Lung (tissue), 12 donors: ENCODE results near the gene HMCN2. TPM values are rescaled to one million over a fixed set of nuclear protein-coding genes. Genes with fewer than 3 reads are reported as not detected.

Source experiments
- ATAC-seq: fragments of 200-7000 bp; cut with Tn5 transposase; one replicate; pipeline ENCODE4 v1.9.1; 2020; ENCODE audit warnings: moderate number of reproducible peaks; ENCODE audit not compliant: insufficient read depth, low FRiP score
- DNase-seq, 3 donors: peaks; one replicate each; pipeline ENCODE4 v3.0.0-alpha.2; 2013 to 2017
- H3K27ac ChIP-seq, 2 donors: one replicate each; pipeline ENCODE4 v1.5.1; 2013; ENCODE audit warnings: mild to moderate bottlenecking in 2 of 2, moderate library complexity in 2 of 2, control low read depth in 1 of 2, inconsistent platforms in 1 of 2, low read depth in 1 of 2, low read length in 1 of 2
- H3K27me3 ChIP-seq, 3 donors: one replicate each; pipeline ENCODE4 v1.5.1; 2013; ENCODE audit warnings: low read length in 2 of 3; ENCODE audit not compliant: control insufficient read depth in 3 of 3, insufficient read depth in 3 of 3
- H3K36me3 ChIP-seq, 4 donors: one replicate each; pipeline ENCODE4 v1.5.1; 2013; ENCODE audit warnings: low read length in 4 of 4, mild to moderate bottlenecking in 1 of 4, moderate library complexity in 1 of 4; ENCODE audit not compliant: control insufficient read depth in 4 of 4, insufficient read depth in 4 of 4
- H3K4me1 ChIP-seq, 5 donors: one replicate each; pipeline ENCODE4 v1.5.1; 2013; ENCODE audit warnings: low read length in 5 of 5, mild to moderate bottlenecking in 2 of 5, moderate library complexity in 1 of 5; ENCODE audit not compliant: control insufficient read depth in 5 of 5, insufficient read depth in 5 of 5
- H3K4me3 ChIP-seq: one replicate; pipeline ENCODE4 v1.5.1; 2013; ENCODE audit warnings: mild to moderate bottlenecking, control low read depth, moderate library complexity
- H3K9ac ChIP-seq, 2 donors: one replicate each; pipeline ENCODE4 v1.5.1; 2013; ENCODE audit warnings: low read length in 2 of 2, control low read depth in 1 of 2; ENCODE audit not compliant: insufficient read depth in 1 of 2
- H3K9me3 ChIP-seq, 4 donors: one replicate each; pipeline ENCODE4 v1.5.1; 2013; ENCODE audit warnings: low read length in 3 of 4, mild to moderate bottlenecking in 1 of 4, moderate library complexity in 1 of 4; ENCODE audit not compliant: control insufficient read depth in 4 of 4, insufficient read depth in 3 of 4
- CTCF ChIP-seq: IDR thresholded peaks from 2 replicates; pipeline ENCODE4 v1.5.1; 2012; ENCODE audit warnings: mild to moderate bottlenecking; ENCODE audit errors: control extremely low read depth, extremely low read depth
- WGBS, 2 donors: extraction: QIAGEN DNeasy Blood & Tissue Kit; methylation state at CpG; one replicate each; pipeline ENCODE4 v1.1.7; 2013; 5-methylcytosine and 5-hydroxymethylcytosine counted together
- polyA plus RNA-seq, 2 donors: library from polyadenylated mRNA; stranded (reverse); fragments of 200-250 nt; gene quantifications; one replicate each; pipeline ENCODE4 v1.2.1, GENCODE V29; 2013
- total RNA-seq, 2 donors: library from RNA; depleted of rRNA in 1 of 2; stranded (reverse); fragments of >200 nt in 1 of 2; gene quantifications; one replicate each; pipeline ENCODE4 v1.2.1, GENCODE V29; 2014 to 2021
- donor health status: control.
- donor health status: control.
- donor health status: Bipolar disorder and iron deficiency.
- donor health status: healthy.
- donor health status: DM: yes; HTN: yes; CAD: no.

HMCN2 gene
- total and polyA plus RNA-seq, 4 donors = 2.1 to 5.2 (median 3.7) TPM

GRCh38 chr9:130226112-130226511 is 39.4 kb upstream of the HMCN2 start:
- no peak overlapping the region for H3K27ac ChIP-seq
- H3K4me1 ChIP-seq = no peaks in the 10 kb centered on the region
- peaks cover 2 to 10% (median 4%) of the 10 kb centered on the region in 4 donors for H3K9me3 ChIP-seq
- TF ChIP-seq CTCF = no peak
- DNase-seq (no peak), ATAC-seq (no peak)
- peaks cover 0 to 21% (median 5%) of the 10 kb centered on the region in 4 donors for H3K36me3 ChIP-seq
- H3K9ac ChIP-seq = no peak overlapping the region
- WGBS, 2 donors = 95% methylated on average over 12 of the region's 12 CpGs
- H3K27me3 ChIP-seq = no peaks in the 10 kb centered on the region
- no peak overlapping the region for H3K4me3 ChIP-seq

- DNase-seq (no peak), ATAC-seq (no peak)
- H3K9me3 ChIP-seq = peaks cover 2 to 10% (median 4%) of the 10 kb centered on the region in 4 donors
- 95 to 97% methylated on average over 3 of the region's 3 CpGs for WGBS, 2 donors
- no peaks in the 10 kb centered on the region for H3K27me3 ChIP-seq
- no peak for TF ChIP-seq CTCF
- no peaks in the 10 kb centered on the region for H3K4me1 ChIP-seq
- H3K9ac ChIP-seq = no peak overlapping the region
- H3K4me3 ChIP-seq = no peak overlapping the region
- H3K36me3 ChIP-seq = peaks cover 0 to 21% (median 6%) of the 10 kb centered on the region in 4 donors
- H3K27ac ChIP-seq = no peak overlapping the region
These were observed 37.7 kb upstream of the HMCN2 start for GRCh38 chr9:130227833-130228232.

DNA sequence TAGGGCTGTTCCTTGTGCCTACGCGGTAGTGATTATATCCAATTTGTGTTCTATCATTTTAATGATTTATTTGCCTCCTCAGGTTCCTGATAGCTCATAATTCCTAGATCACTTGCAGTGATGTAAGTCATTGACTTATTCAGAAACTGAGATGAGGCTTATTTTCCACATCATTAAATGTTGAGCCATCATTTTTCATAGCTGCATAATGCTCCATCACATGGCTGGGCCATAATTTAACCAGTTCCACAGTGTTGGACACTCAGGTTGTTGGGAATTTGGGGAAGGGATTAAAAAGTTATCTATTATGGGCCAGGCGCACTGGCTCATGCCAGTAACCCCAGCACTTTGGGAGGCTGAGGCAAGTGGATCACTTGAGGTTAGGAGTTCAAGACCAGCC is 35.8 kb upstream of the HMCN2 start:
- Histone ChIP-seq H3K27ac (no peak overlapping the region), H3K36me3 (peaks cover 0 to 23% (median 6%) of the 10 kb centered on the region in 4 donors), H3K9me3 (peaks cover 2 to 10% (median 4%) of the 10 kb centered on the region in 4 donors), H3K4me1 (no peaks in the 10 kb centered on the region), H3K27me3 (no peaks in the 10 kb centered on the region), H3K9ac (no peak overlapping the region), H3K4me3 (no peak overlapping the region)
- ATAC-seq (no peak), DNase-seq (no peak)
- no peak for TF ChIP-seq CTCF
- 82 to 97% methylated on average over 3 of the region's 3 CpGs for WGBS, 2 donors

DNA sequence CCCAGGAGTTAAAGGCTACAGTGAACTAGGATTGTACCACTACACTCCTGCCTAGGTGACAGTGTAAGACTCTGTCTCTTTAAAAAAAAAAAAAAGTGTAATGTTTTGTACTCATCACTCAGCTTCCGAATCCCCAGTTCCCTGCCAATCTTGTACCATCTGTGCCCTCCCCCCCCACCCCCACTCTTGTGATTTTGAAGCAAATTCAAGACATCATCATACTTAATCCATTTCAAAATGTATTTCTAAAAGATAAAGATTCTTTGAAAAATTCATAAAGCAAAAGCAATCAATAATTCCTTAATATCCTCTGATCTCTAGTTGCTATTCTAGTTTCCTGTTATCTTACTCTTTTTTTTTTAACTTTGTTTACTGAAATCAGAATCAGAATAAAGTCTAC is 34.9 kb upstream of the HMCN2 start:
- H3K36me3 ChIP-seq = peaks cover 0 to 23% (median 6%) of the 10 kb centered on the region in 4 donors
- H3K4me1 ChIP-seq = peaks cover 0 to under 1% (median 0%) of the 10 kb centered on the region in 5 donors
- peaks cover 2 to 10% (median 4%) of the 10 kb centered on the region in 4 donors for H3K9me3 ChIP-seq
- H3K27me3 ChIP-seq = no peaks in the 10 kb centered on the region
- WGBS, 2 donors = 47 to 48% methylated on average over 1 of the region's 1 CpG
- ATAC-seq = no peak
- no peak overlapping the region for H3K9ac ChIP-seq
- no peak for TF ChIP-seq CTCF
- DNase-seq = no peak
- no peak overlapping the region for H3K4me3 ChIP-seq
- H3K27ac ChIP-seq = no peak overlapping the region
